Liver (tissue), 9 donors: Measurements from ENCODE around the gene U2AF2. TPM values are rescaled to one million over a fixed set of nuclear protein-coding genes. Genes with fewer than 3 reads are reported as not detected.

ENCODE experiments used
- DNase-seq: peaks from one replicate; pipeline ENCODE4 v3.0.0-alpha.2; 2017; ENCODE audit warnings: low spot score
- H3K27ac ChIP-seq, 2 donors: one replicate each; pipeline ENCODE4 v1.7.0; 2013; ENCODE audit warnings: inconsistent platforms in 2 of 2, low read length in 2 of 2, control low read depth in 1 of 2, low read depth in 1 of 2, mild to moderate bottlenecking in 1 of 2
- H3K27me3 ChIP-seq, 4 donors: one replicate each; pipeline versions ENCODE4 v1.6.1 to v1.7.0; 2013; ENCODE audit warnings: low read length in 3 of 4, inconsistent platforms in 1 of 4, mild to moderate bottlenecking in 1 of 4, moderate library complexity in 1 of 4; ENCODE audit not compliant: control insufficient read depth in 4 of 4, insufficient read depth in 4 of 4
- H3K36me3 ChIP-seq, 4 donors: one replicate each; pipeline versions ENCODE4 v1.6.1 to v1.7.0; 2013; ENCODE audit warnings: low read length in 3 of 4, mild to moderate bottlenecking in 3 of 4, low read depth in 1 of 4, moderate library complexity in 1 of 4; ENCODE audit not compliant: control insufficient read depth in 4 of 4, insufficient read depth in 3 of 4
- H3K4me1 ChIP-seq, 4 donors: one replicate each; pipeline versions ENCODE4 v1.6.1 to v1.7.0; 2013; ENCODE audit warnings: low read length in 3 of 4, mild to moderate bottlenecking in 3 of 4, moderate library complexity in 1 of 4; ENCODE audit not compliant: control insufficient read depth in 4 of 4, insufficient read depth in 4 of 4
- H3K4me3 ChIP-seq, 3 donors: one replicate each; pipeline versions ENCODE4 v1.6.1 to v1.7.0; 2013; ENCODE audit warnings: low read length in 3 of 3, control low read depth in 1 of 3, low read depth in 1 of 3, mild to moderate bottlenecking in 1 of 3
- H3K9ac ChIP-seq, 2 donors: one replicate each; pipeline ENCODE4 v1.7.0; 2013; ENCODE audit warnings: low read length in 2 of 2, mild to moderate bottlenecking in 2 of 2, moderate library complexity in 2 of 2, control low read depth in 1 of 2, low read depth in 1 of 2
- H3K9me3 ChIP-seq, 4 donors: one replicate each; pipeline versions ENCODE4 v1.6.1 to v1.7.0; 2013; ENCODE audit warnings: low read length in 3 of 4; ENCODE audit not compliant: control insufficient read depth in 4 of 4
- EGR1 ChIP-seq, 2 donors: IDR thresholded peaks; 2 replicates each; pipeline ENCODE4 v1.6.1; 2016 to 2018; ENCODE audit warnings: antibody characterized with exemption in 2 of 2, low read depth in 2 of 2
- FOXA1 ChIP-seq: IDR thresholded peaks from 2 replicates; pipeline ENCODE4 v1.6.1; 2016; ENCODE audit warnings: antibody characterized with exemption
- FOXA2 ChIP-seq: IDR thresholded peaks from 2 replicates; pipeline ENCODE4 v1.6.1; 2016; ENCODE audit warnings: antibody characterized with exemption
- GABPA ChIP-seq, 2 donors: IDR thresholded peaks in 1 of 2; conservative IDR thresholded peaks in 1 of 2; 2 replicates each; pipeline ENCODE4 v1.6.1; 2016; ENCODE audit warnings: antibody characterized with exemption in 2 of 2, mild to moderate bottlenecking in 1 of 2, moderate library complexity in 1 of 2
- HNF4A ChIP-seq, 2 donors: conservative IDR thresholded peaks; 2 replicates each; pipeline ENCODE4 v1.6.1; 2016; ENCODE audit warnings: antibody characterized with exemption in 2 of 2, mild to moderate bottlenecking in 2 of 2
- HNF4G ChIP-seq: IDR thresholded peaks from 2 replicates; pipeline ENCODE4 v1.6.1; 2016; ENCODE audit warnings: antibody characterized with exemption
- JUND ChIP-seq, 2 donors: IDR thresholded peaks; 2 replicates each; pipeline ENCODE4 v1.6.1; 2016; ENCODE audit warnings: antibody characterized with exemption in 2 of 2
- RAD21 ChIP-seq, 2 donors: IDR thresholded peaks; 2 replicates each; pipeline ENCODE4 v1.6.1; 2016; ENCODE audit warnings: antibody characterized with exemption in 2 of 2, mild to moderate bottlenecking in 2 of 2
- RXRA ChIP-seq, 2 donors: IDR thresholded peaks; 2 replicates each; pipeline ENCODE4 v1.6.1; 2017 to 2018; ENCODE audit warnings: antibody characterized with exemption in 2 of 2, mild to moderate bottlenecking in 1 of 2
- SP1 ChIP-seq: IDR thresholded peaks from 2 replicates; pipeline ENCODE4 v1.6.1; 2018; ENCODE audit warnings: antibody characterized with exemption, mild to moderate bottlenecking
- TAF1 ChIP-seq: conservative IDR thresholded peaks from 2 replicates; pipeline ENCODE4 v1.6.1; 2016; ENCODE audit warnings: antibody characterized with exemption, mild to moderate bottlenecking
- YY1 ChIP-seq: IDR thresholded peaks from 2 replicates; pipeline ENCODE4 v1.6.1; 2016; ENCODE audit warnings: antibody characterized with exemption, mild to moderate bottlenecking
- WGBS: extraction: QIAGEN DNeasy Blood & Tissue Kit; methylation state at CpG from one replicate; pipeline ENCODE4 v1.1.7; 2013; 5-methylcytosine and 5-hydroxymethylcytosine counted together
- polyA plus RNA-seq, 2 donors: library from polyadenylated mRNA; stranded (reverse) in 1 of 2; unstranded in 1 of 2; fragments of 200-250 nt in 1 of 2; fragments of >200 nt in 1 of 2; fragmentation: Nextera tagmentation in 1 of 2; extraction: Ambion mirVana in 1 of 2; gene quantifications; one replicate each; pipeline versions ENCODE4 v1.2.1 to v1.2.3, GENCODE V29; 2013 to 2015
- total RNA-seq, 2 donors: library from RNA; depleted of rRNA; stranded (reverse); fragments of >200 nt; gene quantifications; one replicate each; pipeline ENCODE4 v1.2.3, GENCODE V29; 2014
- TF ChIP-seq, protein P1 (sequence below): IDR thresholded peaks from 2 replicates; pipeline ENCODE4 v1.6.1; 2016; ENCODE audit warnings: antibody characterized with exemption, mild to moderate bottlenecking
- TF ChIP-seq, protein P2 (sequence below): IDR thresholded peaks from 2 replicates; pipeline ENCODE4 v1.6.1; 2016; ENCODE audit warnings: antibody characterized with exemption
- TF ChIP-seq, protein P3 (sequence below): fragments of 150-350 bp; IDR thresholded peaks from 2 replicates; pipeline ENCODE4 v1.5.1; 2017; ENCODE audit warnings: improper control_type of control experiment, low read depth, low read length; ENCODE audit not compliant: missing input control
- TF ChIP-seq, protein P4 (sequence below): IDR thresholded peaks from 2 replicates; pipeline ENCODE4 v1.6.1; 2016; ENCODE audit warnings: antibody characterized with exemption
- TF ChIP-seq, protein P5 (sequence below): IDR thresholded peaks from 2 replicates; pipeline ENCODE4 v1.6.1; 2016; ENCODE audit warnings: antibody characterized with exemption
- donor health status: healthy.
- donor health status: healthy.
- donor health status: healthy.
- donor health status: healthy.
- donor health status: healthy.

U2AF2 gene
- total and polyA plus RNA-seq, 4 donors, result 8.6 to 66.6 (median 51.2) TPM

DNA sequence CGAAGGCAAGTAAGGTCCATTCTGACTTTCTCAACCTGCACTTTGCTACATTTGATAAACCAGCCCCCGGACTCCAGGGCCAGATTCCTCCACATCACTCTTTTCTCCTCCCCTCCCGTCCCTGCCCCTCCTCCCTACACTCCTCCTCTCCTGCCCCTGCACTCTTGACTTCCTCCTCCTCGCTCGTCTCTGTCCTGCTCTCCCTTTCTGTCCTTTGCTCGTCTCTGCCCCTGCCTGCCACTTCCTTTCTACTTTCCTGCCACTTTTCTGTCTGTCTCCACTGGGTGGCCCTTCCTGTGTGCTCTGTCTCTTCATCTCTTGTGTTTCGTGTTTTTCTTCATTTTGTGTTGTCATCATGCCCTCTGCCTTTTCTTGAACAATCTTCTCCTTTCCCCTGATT is 7.0 kb downstream of the U2AF2 start:
- H3K27ac ChIP-seq, result no peak overlapping the region
- DNase-seq, result no peak
- TF ChIP-seq SP1, result no peak
- no peak for TF ChIP-seq JUND (IDR thresholded peaks at IDR 0.05)
- TF ChIP-seq RAD21 (IDR thresholded peaks at IDR 0.05), result no peak
- TF ChIP-seq TAF1, result no peak
- TF ChIP-seq HNF4A (conservative IDR thresholded peaks at IDR 0.05), result no peak
- TF ChIP-seq GABPA (IDR thresholded peaks at IDR 0.05 in 1 of 2, conservative IDR thresholded peaks at IDR 0.05 in 1 of 2), result no peak
- no peak for TF ChIP-seq FOXA2
- no peak for TF ChIP-seq RXRA (IDR thresholded peaks at IDR 0.05)
- no peak overlapping the region for H3K4me3 ChIP-seq
- H3K4me1 ChIP-seq, result peaks cover 2 to 23% (median 22%) of the 10 kb centered on the region in 4 donors
- WGBS, result 69% methylated on average over 7 of the region's 7 CpGs
- no peaks in the 10 kb centered on the region for H3K9me3 ChIP-seq
- peaks cover 27 to 56% (median 39%) of the 10 kb centered on the region in 4 donors for H3K36me3 ChIP-seq
- H3K9ac ChIP-seq, result no peak overlapping the region
- no peaks in the 10 kb centered on the region for H3K27me3 ChIP-seq

DNA sequence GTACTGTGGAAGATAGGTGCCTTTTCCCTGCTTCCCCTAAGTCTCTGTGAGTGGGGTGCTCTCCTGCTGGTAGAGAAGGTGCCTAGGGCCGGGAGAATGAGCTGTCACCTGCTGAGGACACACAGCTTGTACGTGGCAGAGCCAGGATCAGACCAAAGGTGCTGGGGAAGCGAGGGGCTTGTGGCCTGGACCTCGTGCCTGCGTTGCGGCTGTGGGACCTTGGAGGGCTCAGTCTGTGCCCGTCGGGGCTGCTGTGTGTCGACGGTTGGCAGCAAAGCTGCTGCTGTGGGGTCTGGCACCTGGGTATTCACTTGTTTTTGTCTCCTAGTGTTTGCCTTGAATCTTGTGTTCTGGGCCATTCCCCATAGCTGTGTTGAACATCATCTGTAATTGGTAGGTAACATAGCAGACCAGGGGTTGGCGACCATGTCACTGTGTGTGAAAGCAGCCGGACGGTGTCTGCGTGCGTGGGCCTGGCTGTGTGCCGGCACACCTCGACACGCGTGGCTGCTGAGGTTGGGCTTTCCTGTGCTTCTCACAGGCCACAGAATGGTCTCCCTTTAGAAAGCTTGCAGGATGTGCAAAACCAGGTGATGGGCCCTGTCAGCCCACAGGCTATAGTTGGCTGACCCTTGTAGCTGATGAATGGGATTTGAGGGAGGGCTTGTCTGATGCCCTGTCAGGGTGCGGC is 9.2 kb downstream of the U2AF2 start:
- Histone ChIP-seq H3K9me3 (no peaks in the 10 kb centered on the region), H3K36me3 (peaks cover 35 to 74% (median 54%) of the 10 kb centered on the region in 4 donors), H3K9ac (no peak overlapping the region), H3K4me1 (peaks cover 0 to 3% (median under 1%) of the 10 kb centered on the region in 4 donors), H3K27ac (no peak overlapping the region), H3K27me3 (no peaks in the 10 kb centered on the region), H3K4me3 (no peak overlapping the region)
- TF ChIP-seq JUND (IDR thresholded peaks at IDR 0.05) (no peak), YY1 (no peak), FOXA1 (no peak), FOXA2 (no peak), RAD21 (IDR thresholded peaks at IDR 0.05) (no peak), GABPA (IDR thresholded peaks at IDR 0.05 in 1 of 2, conservative IDR thresholded peaks at IDR 0.05 in 1 of 2) (no peak), EGR1 (IDR thresholded peaks at IDR 0.05; ENCODE audit: low read depth in 2 of 2) (no peak), SP1 (no peak), HNF4G (no peak), TAF1 (no peak), RXRA (IDR thresholded peaks at IDR 0.05) (no peak)
- TF ChIP-seq, protein P1, sequence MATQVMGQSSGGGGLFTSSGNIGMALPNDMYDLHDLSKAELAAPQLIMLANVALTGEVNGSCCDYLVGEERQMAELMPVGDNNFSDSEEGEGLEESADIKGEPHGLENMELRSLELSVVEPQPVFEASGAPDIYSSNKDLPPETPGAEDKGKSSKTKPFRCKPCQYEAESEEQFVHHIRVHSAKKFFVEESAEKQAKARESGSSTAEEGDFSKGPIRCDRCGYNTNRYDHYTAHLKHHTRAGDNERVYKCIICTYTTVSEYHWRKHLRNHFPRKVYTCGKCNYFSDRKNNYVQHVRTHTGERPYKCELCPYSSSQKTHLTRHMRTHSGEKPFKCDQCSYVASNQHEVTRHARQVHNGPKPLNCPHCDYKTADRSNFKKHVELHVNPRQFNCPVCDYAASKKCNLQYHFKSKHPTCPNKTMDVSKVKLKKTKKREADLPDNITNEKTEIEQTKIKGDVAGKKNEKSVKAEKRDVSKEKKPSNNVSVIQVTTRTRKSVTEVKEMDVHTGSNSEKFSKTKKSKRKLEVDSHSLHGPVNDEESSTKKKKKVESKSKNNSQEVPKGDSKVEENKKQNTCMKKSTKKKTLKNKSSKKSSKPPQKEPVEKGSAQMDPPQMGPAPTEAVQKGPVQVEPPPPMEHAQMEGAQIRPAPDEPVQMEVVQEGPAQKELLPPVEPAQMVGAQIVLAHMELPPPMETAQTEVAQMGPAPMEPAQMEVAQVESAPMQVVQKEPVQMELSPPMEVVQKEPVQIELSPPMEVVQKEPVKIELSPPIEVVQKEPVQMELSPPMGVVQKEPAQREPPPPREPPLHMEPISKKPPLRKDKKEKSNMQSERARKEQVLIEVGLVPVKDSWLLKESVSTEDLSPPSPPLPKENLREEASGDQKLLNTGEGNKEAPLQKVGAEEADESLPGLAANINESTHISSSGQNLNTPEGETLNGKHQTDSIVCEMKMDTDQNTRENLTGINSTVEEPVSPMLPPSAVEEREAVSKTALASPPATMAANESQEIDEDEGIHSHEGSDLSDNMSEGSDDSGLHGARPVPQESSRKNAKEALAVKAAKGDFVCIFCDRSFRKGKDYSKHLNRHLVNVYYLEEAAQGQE, result no peak
- TF ChIP-seq, protein P2, sequence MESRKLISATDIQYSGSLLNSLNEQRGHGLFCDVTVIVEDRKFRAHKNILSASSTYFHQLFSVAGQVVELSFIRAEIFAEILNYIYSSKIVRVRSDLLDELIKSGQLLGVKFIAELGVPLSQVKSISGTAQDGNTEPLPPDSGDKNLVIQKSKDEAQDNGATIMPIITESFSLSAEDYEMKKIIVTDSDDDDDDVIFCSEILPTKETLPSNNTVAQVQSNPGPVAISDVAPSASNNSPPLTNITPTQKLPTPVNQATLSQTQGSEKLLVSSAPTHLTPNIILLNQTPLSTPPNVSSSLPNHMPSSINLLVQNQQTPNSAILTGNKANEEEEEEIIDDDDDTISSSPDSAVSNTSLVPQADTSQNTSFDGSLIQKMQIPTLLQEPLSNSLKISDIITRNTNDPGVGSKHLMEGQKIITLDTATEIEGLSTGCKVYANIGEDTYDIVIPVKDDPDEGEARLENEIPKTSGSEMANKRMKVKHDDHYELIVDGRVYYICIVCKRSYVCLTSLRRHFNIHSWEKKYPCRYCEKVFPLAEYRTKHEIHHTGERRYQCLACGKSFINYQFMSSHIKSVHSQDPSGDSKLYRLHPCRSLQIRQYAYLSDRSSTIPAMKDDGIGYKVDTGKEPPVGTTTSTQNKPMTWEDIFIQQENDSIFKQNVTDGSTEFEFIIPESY, result no peak
- TF ChIP-seq, protein P3, sequence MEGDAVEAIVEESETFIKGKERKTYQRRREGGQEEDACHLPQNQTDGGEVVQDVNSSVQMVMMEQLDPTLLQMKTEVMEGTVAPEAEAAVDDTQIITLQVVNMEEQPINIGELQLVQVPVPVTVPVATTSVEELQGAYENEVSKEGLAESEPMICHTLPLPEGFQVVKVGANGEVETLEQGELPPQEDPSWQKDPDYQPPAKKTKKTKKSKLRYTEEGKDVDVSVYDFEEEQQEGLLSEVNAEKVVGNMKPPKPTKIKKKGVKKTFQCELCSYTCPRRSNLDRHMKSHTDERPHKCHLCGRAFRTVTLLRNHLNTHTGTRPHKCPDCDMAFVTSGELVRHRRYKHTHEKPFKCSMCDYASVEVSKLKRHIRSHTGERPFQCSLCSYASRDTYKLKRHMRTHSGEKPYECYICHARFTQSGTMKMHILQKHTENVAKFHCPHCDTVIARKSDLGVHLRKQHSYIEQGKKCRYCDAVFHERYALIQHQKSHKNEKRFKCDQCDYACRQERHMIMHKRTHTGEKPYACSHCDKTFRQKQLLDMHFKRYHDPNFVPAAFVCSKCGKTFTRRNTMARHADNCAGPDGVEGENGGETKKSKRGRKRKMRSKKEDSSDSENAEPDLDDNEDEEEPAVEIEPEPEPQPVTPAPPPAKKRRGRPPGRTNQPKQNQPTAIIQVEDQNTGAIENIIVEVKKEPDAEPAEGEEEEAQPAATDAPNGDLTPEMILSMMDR, result no peak
- TF ChIP-seq, protein P4, sequence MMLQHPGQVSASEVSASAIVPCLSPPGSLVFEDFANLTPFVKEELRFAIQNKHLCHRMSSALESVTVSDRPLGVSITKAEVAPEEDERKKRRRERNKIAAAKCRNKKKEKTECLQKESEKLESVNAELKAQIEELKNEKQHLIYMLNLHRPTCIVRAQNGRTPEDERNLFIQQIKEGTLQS, result no peak
- TF ChIP-seq, protein P5, sequence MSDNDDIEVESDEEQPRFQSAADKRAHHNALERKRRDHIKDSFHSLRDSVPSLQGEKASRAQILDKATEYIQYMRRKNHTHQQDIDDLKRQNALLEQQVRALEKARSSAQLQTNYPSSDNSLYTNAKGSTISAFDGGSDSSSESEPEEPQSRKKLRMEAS, result no peak
- DNase-seq, result no peak
- WGBS, result 92% methylated on average over 20 of the region's 20 CpGs
